ENCODE measurements around the gene TEAD1.

Gene TEAD1

GRCh38 chr11:12834166-12834565, 159.9 kb downstream of the TEAD1 start:
- DNase-seq (ENCODE audit: low read depth in 2 of 2) = no peak

- no peak for DNase-seq (ENCODE audit: low read depth in 2 of 2)
Measured at GRCh38 chr11:12834630-12835029, 160.4 kb downstream of the TEAD1 start.

- no peak for DNase-seq (ENCODE audit: low read depth in 2 of 2)
Measured at GRCh38 chr11:12835286-12835685, 161.1 kb downstream of the TEAD1 start.

GRCh38 chr11:12838463-12839123, 164.4 kb downstream of the TEAD1 start:
- no peak for DNase-seq (ENCODE audit: low read depth in 2 of 2)

- DNase-seq (ENCODE audit: low read depth in 2 of 2) = no peak
Measured at GRCh38 chr11:12840871-12841660, 166.8 kb downstream of the TEAD1 start.

GRCh38 chr11:12841946-12842630, 167.9 kb downstream of the TEAD1 start:
- no peak for DNase-seq (ENCODE audit: low read depth in 2 of 2)

- no peak for DNase-seq (ENCODE audit: low read depth in 2 of 2)
Measured at GRCh38 chr11:12842933-12843636, 168.9 kb downstream of the TEAD1 start.

- no peak for DNase-seq (ENCODE audit: low read depth in 2 of 2)
Measured at GRCh38 chr11:12845163-12845562, 170.9 kb downstream of the TEAD1 start.

GRCh38 chr11:12845739-12846358, 171.6 kb downstream of the TEAD1 start:
- DNase-seq (ENCODE audit: low read depth in 2 of 2) = peak in 1 of 2 experiments; percentile 31

- DNase-seq (ENCODE audit: low read depth in 2 of 2) = no peak
Measured at GRCh38 chr11:12846786-12847615, 172.8 kb downstream of the TEAD1 start.

- no peak for DNase-seq (ENCODE audit: low read depth in 2 of 2)
Measured at GRCh38 chr11:12848413-12848812, 174.2 kb downstream of the TEAD1 start.

- DNase-seq (ENCODE audit: low read depth in 2 of 2) = no peak
Measured at GRCh38 chr11:12853325-12853651, 179.1 kb downstream of the TEAD1 start.

GRCh38 chr11:12853652-12854296, 179.6 kb downstream of the TEAD1 start:
- DNase-seq (ENCODE audit: low read depth in 2 of 2) = no peak

- no peak for DNase-seq (ENCODE audit: low read depth in 2 of 2)
Measured at GRCh38 chr11:12854297-12854661, 180.1 kb downstream of the TEAD1 start.

GRCh38 chr11:12854829-12855228, 180.6 kb downstream of the TEAD1 start:
- DNase-seq (ENCODE audit: low read depth in 2 of 2) = no peak

GRCh38 chr11:12856338-12856737, 182.1 kb downstream of the TEAD1 start:
- DNase-seq (ENCODE audit: low read depth in 2 of 2) = no peak

GRCh38 chr11:12857572-12857971, 183.4 kb downstream of the TEAD1 start:
- no peak for DNase-seq (ENCODE audit: low read depth in 2 of 2)

GRCh38 chr11:12859872-12860657, 185.8 kb downstream of the TEAD1 start:
- no peak for DNase-seq (ENCODE audit: low read depth in 2 of 2)

GRCh38 chr11:12860827-12861226, 186.6 kb downstream of the TEAD1 start:
- no peak for DNase-seq (ENCODE audit: low read depth in 2 of 2)

Data from fibroblast of skin of left biceps (primary cell).